ENCODE results near the gene FBXO8.

Gene FBXO8

GRCh38 chr4:174278467-174278866 lies 5.0 kb downstream of the FBXO8 start:
- peaks cover 14% of the 10 kb centered on the region for H4K20me1 ChIP-seq (ENCODE audit: insufficient read depth, low read length, poor library complexity, severe bottlenecking)
- H2AFZ ChIP-seq (ENCODE audit: low read length): no peak overlapping the region
- peak overlapping the region; percentile 28 for H3K9ac ChIP-seq (ENCODE audit: low read depth, low read length, poor library complexity, severe bottlenecking)
- H3K9me3 ChIP-seq (ENCODE audit: insufficient read depth, low read depth, low read length): no peaks in the 10 kb centered on the region
- H3K36me3 ChIP-seq (ENCODE audit: insufficient read depth, low read length): no peaks in the 10 kb centered on the region
- no peaks in the 10 kb centered on the region for H3F3A ChIP-seq (ENCODE audit: low read depth)
- TF ChIP-seq CTCF (conservative IDR thresholded peaks at IDR 0.05; ENCODE audit: low read length) (no peak), EZH2phosphoT487 (IDR thresholded peaks at IDR 0.05; ENCODE audit: borderline replicate concordance) (no peak)
- H3K4me3 ChIP-seq (ENCODE audit: low read length, poor library complexity, severe bottlenecking): peak overlapping the region; percentile 7
- H3K4me1 ChIP-seq (ENCODE audit: insufficient read depth, low read length, poor library complexity, severe bottlenecking): peaks cover 49% of the 10 kb centered on the region
- H3K79me2 ChIP-seq (ENCODE audit: insufficient read depth, low read length): peaks cover 83% of the 10 kb centered on the region
- H3K9me2 ChIP-seq (replicated peaks; ENCODE audit: low read depth, low read length): no peaks in the 10 kb centered on the region
- no peaks in the 10 kb centered on the region for H3K27me3 ChIP-seq (ENCODE audit: insufficient read depth, low read length, poor library complexity, severe bottlenecking)
- H3K4me2 ChIP-seq (ENCODE audit: low read depth, low read length, poor library complexity, severe bottlenecking): peak overlapping the region; percentile 62

- Histone ChIP-seq H3K9ac (ENCODE audit: low read depth, low read length, poor library complexity, severe bottlenecking) (peak overlapping the region; percentile 28), H3K4me3 (ENCODE audit: low read length, poor library complexity, severe bottlenecking) (peak overlapping the region; percentile 7), H2AFZ (ENCODE audit: low read length) (no peak overlapping the region), H3F3A (ENCODE audit: low read depth) (no peaks in the 10 kb centered on the region), H3K4me1 (ENCODE audit: insufficient read depth, low read length, poor library complexity, severe bottlenecking) (peaks cover 45% of the 10 kb centered on the region), H4K20me1 (ENCODE audit: insufficient read depth, low read length, poor library complexity, severe bottlenecking) (peaks cover 14% of the 10 kb centered on the region), H3K36me3 (ENCODE audit: insufficient read depth, low read length) (no peaks in the 10 kb centered on the region), H3K9me3 (ENCODE audit: insufficient read depth, low read depth, low read length) (no peaks in the 10 kb centered on the region), H3K4me2 (ENCODE audit: low read depth, low read length, poor library complexity, severe bottlenecking) (peak overlapping the region; percentile 62), H3K79me2 (ENCODE audit: insufficient read depth, low read length) (peaks cover 87% of the 10 kb centered on the region), H3K27me3 (ENCODE audit: insufficient read depth, low read length, poor library complexity, severe bottlenecking) (no peaks in the 10 kb centered on the region), H3K9me2 (replicated peaks; ENCODE audit: low read depth, low read length) (no peaks in the 10 kb centered on the region)
- TF ChIP-seq EZH2phosphoT487 (IDR thresholded peaks at IDR 0.05; ENCODE audit: borderline replicate concordance) (no peak), CTCF (conservative IDR thresholded peaks at IDR 0.05; ENCODE audit: low read length) (no peak)
Measured at GRCh38 chr4:174277433-174277832, 6.0 kb downstream of the FBXO8 start.

GRCh38 chr4:174275101-174275500 lies 8.4 kb downstream of the FBXO8 start:
- Histone ChIP-seq H3K9me2 (replicated peaks; ENCODE audit: low read depth, low read length) (no peaks in the 10 kb centered on the region), H3K27me3 (ENCODE audit: insufficient read depth, low read length, poor library complexity, severe bottlenecking) (no peaks in the 10 kb centered on the region), H3F3A (ENCODE audit: low read depth) (no peaks in the 10 kb centered on the region), H3K4me2 (ENCODE audit: low read depth, low read length, poor library complexity, severe bottlenecking) (peak overlapping the region; percentile 7), H3K4me1 (ENCODE audit: insufficient read depth, low read length, poor library complexity, severe bottlenecking) (peaks cover 27% of the 10 kb centered on the region), H3K79me2 (ENCODE audit: insufficient read depth, low read length) (peaks cover 78% of the 10 kb centered on the region), H4K20me1 (ENCODE audit: insufficient read depth, low read length, poor library complexity, severe bottlenecking) (peaks cover 9% of the 10 kb centered on the region), H2AFZ (ENCODE audit: low read length) (no peak overlapping the region), H3K9me3 (ENCODE audit: insufficient read depth, low read depth, low read length) (no peaks in the 10 kb centered on the region), H3K9ac (ENCODE audit: low read depth, low read length, poor library complexity, severe bottlenecking) (no peak overlapping the region), H3K36me3 (ENCODE audit: insufficient read depth, low read length) (no peaks in the 10 kb centered on the region), H3K4me3 (ENCODE audit: low read length, poor library complexity, severe bottlenecking) (no peak overlapping the region)
- TF ChIP-seq EZH2phosphoT487 (IDR thresholded peaks at IDR 0.05; ENCODE audit: borderline replicate concordance) (no peak), CTCF (conservative IDR thresholded peaks at IDR 0.05; ENCODE audit: low read length) (no peak)
